CD4-positive, alpha-beta T cell treated with Interleukin-17A for 1 hour (primary cell): ENCODE data around the gene ENTHD1.
"Not testable (repeated sequence)": the region's sequence is repeated elsewhere in the genome, so short reads cannot be mapped to it uniquely, and the experiment has no call there.

ENCODE experiments used
- DNase-seq: peaks from one replicate; pipeline ENCODE4 v3.0.0-alpha.2; 2020

ENTHD1 gene

DNA sequence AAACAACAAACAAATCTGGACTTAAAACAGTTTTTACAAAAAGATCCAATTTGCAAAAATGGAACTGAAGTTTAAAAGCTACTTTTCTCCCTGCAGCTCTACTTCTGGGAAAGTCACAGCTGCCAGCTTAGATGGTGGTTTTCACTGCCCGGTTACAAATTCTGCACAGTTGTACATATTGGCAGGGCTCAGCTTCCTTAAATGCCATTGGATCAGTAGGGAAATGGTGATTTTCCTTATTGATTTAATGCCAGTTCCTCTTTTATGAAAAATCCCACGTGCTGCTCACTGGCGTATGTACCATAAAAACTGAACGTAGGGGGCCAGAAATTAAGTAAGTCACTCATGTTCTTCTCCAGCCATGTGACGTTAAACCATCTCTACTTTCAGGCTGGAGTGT is 30.1 kb upstream of the ENTHD1 start:
- DNase-seq: no peak

DNA sequence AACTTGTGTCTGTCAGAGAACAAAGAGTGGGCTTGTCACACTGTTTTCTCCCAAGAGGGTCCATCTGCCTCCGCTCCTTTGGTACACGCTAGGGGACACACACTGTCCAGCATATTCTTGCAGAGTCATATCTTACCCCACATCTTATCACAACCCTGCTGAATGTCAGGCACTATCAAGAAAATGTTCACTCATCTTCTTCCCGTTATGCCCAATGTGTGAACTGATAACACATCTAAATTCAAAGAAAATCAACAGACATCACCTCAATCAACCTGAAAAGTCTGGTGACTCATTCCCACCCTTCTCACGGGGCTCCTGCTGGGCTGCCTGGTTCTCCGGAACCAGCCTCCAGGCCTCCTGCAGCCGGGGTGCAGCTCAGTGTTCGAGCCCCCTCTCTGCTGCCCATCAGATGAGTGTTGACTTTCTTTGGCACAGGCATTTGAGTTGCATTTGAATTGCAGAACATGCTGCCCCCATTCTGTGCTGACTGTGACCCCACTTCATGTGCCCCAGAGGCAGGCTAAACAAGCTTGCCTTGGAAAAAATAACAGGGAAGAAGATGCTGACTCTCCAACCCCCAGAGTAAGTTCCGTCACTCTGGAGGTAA is 26.7 kb upstream of the ENTHD1 start:
- peak; percentile 59 for DNase-seq

DNA sequence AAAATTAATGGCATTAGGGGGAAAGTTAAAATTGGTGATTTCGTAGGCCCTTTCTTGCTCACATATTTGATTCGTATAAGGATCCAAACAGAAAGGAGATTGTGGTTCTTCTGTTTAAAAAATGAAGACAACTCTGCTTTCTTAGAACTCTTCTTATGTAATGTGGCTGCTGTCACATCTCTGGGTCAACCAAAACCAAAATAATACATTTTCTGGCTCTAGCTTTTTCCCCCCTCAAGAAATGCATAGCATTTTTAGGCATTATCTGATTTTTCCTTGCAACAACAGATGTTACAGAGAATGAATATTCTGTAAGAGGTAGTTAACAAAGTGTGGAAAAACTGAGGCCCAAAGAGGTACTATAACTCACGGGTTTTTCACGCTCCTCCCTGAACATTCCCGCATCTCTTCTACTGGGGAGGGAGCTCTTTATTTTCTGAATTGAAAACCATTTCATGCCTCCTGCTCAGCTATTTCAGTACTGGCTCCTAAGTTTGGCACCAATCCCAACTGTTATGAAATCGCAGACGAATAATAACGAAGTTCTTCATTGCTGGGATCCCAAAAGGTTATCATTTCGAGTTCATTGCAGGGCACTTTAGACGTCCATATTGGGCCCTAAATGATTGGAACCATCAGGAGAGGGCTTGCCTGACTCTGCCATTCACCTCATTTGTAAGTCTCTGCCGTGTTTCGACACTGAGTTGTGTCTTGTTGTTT is 24.4 kb upstream of the ENTHD1 start:
- DNase-seq: no peak

DNA sequence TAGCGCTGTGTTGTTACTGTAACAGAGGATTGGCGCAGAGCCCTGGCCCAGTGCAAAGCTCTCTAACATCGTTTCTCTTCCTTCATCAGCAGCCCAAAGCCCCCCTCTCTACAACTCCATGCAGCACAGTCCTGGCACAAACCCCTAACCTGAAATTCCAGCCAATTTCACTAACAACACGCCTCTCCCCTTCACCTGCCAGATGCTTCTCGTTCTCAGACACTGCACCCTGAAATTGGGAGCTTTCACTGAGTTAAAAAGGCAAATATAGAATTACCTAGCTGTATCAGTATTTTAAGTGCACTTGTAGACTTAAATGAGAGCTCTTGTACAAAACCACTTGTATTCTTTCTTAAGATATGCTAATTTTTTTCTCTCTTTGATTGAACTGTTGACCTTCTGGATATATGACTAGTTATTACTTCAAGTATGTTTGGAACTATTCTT is 23.7 kb upstream of the ENTHD1 start:
- no peak for DNase-seq

DNA sequence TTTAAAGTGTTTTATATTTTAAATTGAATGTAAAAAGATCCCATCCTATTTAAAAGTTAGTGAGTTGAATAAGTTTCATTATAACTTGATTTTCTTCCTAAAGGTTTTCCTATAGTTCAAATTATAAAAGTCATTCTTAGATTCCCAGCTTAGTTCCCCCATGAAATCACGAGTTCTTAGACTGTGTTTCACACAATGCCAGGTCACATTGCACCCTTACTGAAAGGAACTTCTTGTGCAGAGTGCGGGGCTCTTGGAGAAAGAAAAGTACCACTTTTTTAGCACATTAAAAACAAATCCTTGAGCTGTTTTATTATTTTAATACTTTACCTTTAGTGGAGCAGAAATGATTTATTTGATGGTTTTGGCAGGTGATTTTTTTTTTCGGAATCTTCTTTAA is 22.9 kb upstream of the ENTHD1 start:
- DNase-seq: no peak

DNA sequence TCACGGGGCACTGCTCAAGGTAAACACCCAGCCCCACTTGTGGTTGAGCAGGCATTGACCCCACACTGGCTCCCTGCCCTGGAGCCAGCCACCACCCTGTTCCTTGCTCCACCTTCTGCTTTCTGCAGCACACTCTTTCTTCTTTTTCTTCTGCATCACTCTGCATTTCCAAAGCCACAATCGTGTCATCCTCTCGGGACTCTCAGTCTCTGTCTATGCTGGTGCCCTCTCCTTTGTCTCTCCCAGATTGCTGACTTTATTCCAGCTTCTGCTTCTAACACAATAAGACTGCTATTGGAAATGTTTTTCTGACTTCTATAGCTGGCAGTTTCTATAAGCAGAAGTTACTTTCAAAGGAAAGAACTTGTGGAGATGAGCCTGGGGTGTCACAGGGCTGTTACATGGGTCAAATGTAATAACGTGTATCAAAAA is 21.8 kb upstream of the ENTHD1 start:
- DNase-seq: no peak

DNA sequence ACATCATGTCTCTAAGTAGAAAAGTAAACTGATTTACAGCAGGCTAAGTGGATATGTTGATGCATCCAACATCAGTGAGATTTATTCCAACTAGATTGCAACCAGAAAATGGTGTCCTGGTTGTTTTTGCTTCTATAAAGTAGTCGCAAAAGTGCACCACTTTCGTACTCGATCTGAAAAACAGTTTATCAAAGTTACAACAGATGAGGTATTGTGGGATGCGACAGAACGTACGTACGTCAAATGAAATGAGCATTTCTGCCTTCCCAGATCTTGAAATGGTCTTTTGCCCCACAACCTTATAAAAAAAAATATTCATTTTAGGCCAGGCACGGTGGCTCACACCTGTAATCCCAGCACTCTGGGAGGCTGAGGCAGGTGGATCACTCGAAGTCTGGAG is 21.0 kb upstream of the ENTHD1 start:
- DNase-seq: no peak

DNA sequence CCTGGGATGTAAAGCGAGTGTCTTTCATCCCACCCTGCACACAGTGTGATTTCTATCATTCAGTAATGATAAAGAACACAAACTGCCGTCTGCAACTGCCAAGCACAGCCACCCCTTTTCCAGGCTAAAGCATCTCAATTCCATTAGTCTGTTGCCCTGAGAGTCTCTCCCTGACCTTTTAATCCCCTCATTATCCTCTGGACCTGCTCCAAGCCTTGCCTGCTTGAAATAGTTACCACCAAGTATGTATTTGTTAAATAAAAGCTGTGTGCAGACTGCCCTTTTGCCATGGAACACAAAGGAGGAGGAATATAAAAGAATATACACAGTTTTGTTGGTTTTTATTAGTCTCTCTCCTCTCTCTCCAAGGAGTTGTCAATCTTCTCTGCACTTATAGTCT is 20.3 kb upstream of the ENTHD1 start:
- no peak for DNase-seq

DNA sequence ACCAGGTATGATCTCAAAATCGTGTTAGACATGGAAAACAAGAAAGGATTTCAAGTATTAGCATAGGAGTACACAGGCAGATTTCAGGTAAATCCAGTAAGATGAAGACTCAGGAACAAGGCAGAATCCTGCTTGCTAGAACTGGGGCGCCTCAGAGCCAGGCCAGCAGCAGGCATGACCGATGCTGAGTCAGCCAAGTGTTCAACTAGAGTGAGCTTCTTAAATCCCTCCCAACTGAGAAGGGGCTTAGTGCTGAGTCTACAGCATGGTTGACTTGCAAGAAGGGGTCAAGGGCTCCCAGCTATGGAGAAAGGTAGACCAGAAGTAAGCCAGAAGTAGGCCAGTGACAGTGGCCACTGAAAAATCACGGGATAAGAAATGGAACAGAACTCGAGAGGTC is 19.8 kb upstream of the ENTHD1 start:
- no peak for DNase-seq

DNA sequence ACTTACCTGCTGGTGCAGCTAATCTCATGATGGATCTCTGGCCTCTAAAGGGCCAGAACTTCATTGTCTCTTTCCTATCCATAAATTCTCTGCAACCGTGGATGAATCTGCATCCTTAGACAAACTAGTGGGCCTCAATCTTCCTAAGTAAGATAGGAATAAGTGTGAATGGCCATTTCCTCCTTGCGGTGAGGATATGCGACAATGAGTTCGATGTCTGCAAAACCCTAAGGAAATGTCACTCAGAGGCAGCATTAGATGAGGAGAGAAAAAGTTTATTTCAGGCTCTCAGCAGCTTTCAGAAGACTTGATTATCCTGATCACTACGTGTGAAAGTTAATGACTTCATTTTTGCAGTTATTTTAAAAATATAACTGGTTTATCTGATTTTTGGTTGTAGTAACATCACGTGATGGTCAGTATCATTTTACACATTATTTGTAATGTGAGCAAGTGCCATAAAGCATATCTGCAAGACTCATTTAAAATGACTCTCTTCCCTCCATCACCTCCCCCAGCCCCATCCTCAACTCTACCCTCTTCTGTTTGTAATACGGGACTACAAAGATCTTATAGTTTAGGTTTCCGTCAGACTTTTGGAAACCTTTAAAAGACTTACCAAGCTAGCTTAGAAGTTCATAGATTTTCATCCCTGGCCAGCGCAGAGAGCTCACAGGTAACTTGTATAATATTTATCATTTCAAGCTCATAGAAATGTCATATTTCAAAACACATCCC is 17.5 kb upstream of the ENTHD1 start:
- DNase-seq: no peak

DNA sequence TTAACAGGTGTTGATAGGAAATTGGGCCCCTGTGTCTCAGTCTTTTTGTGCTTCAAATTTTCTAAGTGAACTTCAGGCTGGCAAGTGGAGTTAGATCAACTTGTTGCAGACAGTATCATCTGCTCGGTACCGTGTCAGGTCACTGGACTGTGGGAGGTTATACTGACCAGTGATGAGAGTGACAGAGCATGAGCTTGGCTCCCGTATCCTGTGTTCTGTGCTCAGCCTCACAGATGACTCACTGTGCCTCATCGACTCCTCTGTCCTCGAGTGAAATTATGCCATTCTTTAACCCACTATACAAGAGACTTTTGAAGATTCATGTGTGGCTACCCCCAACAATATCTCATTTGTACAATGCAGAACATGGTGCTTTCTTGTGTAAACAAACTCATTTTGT is 15.2 kb upstream of the ENTHD1 start:
- DNase-seq: peak; percentile 53

DNA sequence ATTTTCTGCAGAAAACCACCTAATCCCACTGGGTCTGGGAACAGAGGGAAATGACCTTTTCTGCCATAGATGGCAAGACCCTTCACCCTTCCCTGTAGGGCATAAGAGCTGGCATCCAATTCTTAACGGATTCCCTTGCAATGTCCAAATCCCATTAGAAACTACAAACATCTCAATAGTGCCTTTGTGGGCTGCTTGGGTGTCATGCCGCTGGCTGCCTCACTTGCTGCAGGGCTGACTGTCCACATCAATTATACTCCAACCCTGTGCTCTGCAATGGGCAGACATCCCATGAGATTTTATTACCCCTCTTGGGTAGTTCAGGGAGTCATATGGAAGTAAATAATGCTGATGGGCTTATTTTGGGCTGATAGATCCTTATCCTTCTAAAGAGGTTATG is 14.6 kb upstream of the ENTHD1 start:
- DNase-seq: no peak

DNA sequence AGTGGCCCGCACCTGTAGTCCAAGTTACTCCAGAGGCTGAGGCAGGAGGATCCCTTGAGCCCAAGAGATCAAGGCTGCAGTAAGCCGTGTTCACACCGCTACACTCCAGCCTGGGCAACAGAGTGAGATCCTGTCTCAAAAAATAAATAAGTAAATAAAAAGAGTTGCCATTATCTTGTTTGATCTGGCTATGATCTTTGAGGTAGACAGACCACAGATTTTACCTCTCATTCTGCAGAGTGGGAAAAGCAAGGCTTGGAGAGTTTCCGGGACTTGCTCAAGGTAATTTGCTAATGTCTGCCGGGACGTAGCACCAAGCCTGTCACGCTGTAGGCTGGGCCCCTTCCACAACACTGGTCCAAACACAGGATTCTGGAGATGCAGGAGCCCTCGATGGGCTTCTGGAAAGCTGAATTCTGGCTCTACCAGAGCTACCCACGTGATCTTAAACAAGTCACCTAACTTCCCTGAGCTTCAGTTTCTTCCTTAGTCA is 14.1 kb upstream of the ENTHD1 start:
- DNase-seq: peak; percentile 56

DNA sequence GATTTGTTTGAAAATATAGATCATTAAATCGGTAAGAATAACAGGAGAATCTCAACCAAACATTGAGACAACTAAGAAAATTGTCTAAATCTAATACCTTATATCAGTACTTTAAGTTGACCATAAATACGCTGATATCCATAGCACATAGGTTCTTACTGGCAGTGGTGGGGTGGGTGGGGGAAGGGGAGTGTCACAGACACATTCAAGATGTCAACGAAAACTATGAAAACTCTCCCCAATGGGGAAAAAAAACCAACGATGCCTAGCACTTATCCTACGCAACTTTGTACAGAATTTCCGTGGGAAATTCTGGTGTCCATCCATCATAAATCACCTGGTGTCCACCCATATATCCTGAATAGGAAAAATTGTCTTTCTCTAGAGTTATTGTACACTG is 13.5 kb upstream of the ENTHD1 start:
- no peak for DNase-seq

DNA sequence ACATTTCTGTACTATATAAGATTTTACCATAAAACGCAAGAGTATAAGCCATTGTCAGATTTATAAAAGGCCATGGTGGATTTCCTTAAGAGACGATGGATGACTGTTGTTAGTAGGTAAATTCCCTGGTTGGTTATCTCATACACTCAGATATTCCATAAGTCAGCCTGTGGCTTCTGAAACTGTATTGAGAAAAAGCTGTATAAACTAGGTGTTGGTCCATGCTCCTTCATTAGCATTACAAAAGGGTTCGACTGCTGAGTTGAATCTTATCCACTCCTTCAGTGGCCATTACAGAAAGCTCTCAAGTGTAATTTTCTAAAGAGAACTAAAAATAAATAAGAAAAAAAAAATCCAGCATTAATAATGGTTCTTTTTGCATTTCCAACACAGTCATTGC is 12.6 kb upstream of the ENTHD1 start:
- DNase-seq: no peak

DNA sequence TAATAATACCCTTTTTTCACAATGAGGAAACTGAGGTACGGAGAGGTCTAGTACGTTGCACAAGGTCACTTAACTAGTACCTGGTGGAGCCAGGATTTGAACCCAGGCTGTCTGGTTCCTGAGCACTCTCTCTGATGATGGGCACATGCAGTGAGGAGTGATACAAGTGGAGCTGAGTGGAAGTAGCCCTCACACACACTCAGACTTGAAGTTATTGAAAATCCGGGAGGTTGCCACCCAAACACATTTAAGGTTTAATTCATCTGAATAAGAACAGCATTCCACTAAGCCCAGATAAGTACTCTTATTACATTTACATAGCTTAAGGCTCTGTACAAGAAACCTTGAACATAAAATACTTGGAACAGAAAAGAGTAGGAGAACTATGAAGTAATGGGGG is 12.1 kb upstream of the ENTHD1 start:
- no peak for DNase-seq

DNA sequence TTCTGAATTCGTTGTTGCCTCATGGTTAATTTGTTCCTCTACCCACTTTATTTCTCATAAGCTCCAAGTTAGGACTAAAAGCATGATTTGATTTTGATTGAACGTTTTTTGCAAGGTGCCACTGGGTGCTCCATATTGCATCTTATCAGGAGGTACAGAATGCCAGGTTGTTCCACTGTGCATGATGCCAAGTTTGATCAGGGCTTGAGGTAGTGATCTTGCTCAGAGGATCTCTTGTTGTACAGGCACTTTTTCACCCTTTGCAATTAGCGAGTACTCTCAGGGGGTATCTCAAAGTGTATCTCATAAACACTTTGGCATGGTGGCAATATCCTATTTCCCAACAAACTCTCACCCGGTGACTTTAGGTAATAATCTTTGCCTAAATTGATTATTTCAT is 11.3 kb upstream of the ENTHD1 start:
- no peak for DNase-seq

DNA sequence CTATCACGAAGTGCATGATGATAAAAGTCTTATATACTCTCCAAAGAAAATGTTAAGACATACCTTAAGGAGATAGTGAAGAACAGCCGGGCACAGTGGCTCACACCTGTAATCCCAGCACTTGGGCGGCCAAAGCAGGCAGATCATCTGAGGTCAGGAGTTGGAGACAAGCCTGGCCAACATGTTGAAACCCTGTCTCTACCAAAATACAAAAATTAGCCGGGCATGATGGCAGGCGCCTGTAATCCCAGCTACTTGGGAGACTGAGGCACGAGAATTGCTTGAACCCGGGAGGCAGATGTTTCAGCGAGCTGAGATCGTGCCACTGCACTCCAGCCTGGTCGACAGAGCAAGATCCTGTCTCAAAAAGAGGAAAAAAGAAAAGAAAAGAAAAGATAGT is 10.5 kb upstream of the ENTHD1 start:
- not testable (repeated sequence) for DNase-seq

DNA sequence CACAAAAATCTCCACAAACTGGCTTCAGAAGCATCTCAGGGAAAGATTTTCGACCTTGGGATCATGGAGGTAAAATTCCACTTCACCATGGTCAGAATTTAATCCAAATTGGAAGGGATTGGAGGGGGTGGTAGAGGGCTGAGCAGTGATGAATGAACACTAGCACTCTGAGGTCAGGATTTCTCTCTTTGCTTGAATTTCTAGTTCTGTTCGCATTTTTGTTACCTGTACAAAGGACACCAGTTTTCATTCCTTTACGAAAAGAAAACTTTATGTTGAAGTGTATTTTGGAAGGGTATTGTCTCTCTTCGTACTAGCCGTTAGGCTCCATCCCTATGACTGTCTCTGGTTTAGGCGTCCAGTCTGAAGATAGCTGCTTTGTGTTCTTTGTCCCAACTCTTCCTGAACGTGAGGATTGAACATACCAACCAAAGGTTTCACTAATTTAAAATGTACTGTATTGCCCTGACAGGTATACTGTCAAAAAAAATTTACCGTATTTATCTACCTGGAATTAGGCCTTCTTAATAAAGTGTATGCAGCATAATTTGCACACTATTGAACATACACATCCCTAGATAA is 8.1 kb upstream of the ENTHD1 start:
- DNase-seq: no peak

DNA sequence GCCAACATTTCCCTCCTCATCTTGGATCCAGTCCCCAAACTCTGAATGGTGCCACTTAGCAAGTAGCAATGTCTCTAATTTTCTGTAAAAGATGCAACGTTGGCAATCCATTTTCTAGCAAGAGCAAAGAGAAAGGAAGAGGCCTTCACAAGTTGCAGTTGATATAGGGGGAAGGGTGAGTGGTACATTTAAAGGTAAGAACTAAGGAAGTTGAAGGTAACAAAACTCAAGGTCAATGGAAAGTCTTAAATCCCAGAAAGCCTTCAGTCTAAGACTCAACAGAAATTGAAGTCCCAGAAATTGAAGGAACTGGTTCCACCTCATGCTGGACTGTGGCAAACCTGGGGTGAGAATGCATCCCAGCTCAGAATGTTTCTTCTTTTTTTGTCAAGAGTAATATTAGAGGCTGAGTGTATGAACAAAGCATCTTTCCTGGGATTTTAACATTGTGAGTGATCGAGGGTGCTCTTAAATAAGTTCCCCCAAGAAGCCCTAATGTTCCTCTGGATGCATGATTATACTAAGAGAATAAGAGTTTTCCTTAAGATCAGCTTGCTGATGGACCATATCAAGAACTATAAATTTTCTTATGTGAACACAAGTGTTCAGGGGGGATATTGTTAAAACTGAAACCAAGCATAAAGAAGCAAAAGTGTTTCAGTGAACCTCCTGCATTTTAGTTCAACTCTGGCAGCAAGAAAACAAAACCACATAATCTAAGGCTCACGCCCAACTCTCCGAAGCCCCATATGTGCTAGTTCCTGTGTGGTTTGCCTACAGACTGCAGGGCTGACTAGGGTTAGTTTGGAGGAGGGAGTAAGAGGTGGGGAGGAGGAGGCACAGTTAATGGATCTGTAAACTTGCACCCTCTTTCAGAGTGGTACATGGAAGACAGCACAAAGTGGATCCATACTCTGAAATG is 7.0 kb upstream of the ENTHD1 start, which contains the start of gene GRAP2:
TSS of gene GRAP2 (plus strand) at position 779 of the 922 bp plus-strand sequence. CDS start 46,023 bp downstream, outside the sequence.
- DNase-seq: peak; percentile 88

DNA sequence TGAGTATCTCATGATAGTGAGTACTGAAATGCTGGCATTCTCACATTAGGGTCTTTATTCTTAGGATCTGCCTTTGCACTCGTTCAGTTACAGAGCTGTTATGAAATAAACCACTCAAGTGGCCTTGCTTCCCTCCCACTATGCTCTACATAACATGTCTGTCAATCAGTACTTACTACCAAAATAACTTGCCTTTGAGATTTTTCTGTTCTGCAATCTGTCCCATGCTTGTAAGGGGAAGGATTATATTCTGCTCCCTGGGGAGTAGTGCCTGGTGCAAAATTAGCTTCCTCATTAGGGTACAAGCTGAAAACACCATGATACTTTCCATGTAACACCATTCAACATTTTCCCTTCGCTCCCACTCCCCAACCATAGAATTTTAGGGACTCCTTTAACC is 5.4 kb upstream of the ENTHD1 start:
- DNase-seq: no peak

DNA sequence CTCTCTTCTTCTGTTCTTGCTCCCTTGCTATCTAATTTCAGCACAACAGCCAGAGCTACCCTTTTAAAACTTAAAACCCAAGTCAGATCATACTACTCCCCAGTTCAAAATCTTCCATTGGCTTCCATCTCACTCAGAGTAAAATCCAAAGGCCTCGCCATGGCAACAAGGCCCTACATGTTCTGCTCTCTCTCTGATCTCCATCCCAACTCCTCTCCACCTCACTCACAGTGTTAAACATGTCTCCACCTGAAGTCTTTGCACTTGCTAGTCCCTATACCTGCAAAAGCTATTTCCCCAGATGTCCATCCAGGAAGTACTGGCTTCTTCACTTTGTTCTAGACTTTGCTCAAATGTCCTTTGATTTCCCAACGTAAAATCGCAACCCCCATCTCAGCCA is 4.3 kb upstream of the ENTHD1 start:
- no peak for DNase-seq
